Activated CD4-positive, alpha-beta T cell treated with anti-CD3 and anti-CD28 coated beads, Interleukin-2, amount 50 U/mL, for 48 hours (primary cell): ENCODE results near the gene EFNA2.
"Not testable (repeated sequence)": the region's sequence is repeated elsewhere in the genome, so short reads cannot be mapped to it uniquely, and the experiment has no call there.

Experiments
- DNase-seq, 2 experiments: peaks; one replicate each; pipeline ENCODE4 v3.0.0-alpha.2; 2020

EFNA2 gene

DNA sequence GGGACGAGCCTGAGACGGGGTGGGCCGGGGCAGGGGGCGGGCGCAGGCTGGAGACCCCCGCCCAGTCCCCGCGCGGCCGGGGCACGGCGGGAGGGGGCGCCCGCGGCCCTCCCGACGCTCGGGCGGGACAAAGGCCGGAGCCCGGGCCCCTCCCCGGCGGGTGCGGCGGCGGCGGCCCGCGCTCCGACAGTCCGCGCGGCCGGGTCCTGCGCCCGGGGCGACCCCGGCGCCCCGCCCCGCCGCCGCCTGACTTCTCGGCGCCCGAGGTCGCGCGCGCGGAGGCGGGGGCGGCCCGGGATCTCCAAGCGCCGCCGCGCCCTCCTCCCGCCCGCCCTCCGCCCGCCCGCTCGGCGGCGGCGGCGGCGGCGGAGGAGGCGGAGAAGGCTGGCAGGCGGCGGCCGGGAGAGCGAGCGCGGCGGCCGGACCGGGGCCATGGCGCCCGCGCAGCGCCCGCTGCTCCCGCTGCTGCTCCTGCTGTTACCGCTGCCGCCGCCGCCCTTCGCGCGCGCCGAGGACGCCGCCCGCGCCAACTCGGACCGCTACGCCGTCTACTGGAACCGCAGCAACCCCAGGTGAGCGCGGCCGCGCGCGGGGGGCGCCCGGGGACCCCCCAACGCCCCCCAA lies at the start of gene EFNA2:
EFNA2 (plus strand) TSS at position 137 of the 624 bp plus-strand sequence; CDS start at position 433, 296 bp downstream.
- no peak for DNase-seq

DNA sequence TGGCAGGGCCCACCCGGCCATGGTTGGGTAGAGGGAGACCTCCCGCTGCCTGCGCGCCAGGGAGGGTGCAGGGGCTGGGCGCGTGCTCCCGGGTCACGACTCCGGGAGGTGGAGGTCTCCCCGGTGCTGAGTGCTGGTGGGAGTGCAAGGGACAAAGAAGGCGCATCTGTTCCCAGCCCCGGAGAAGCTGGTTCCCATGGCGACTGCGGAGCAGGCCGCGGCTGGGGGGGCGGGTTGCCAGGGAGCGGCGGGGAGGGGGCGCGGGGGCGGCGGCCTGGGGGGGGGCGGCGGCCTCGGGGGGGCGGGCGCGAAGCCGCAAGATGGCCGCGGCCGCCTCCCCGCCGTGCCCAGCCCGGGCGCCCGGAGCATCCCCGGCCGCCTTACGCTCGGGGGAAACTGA lies 49.1 kb upstream of the EFNA2 start:
- DNase-seq = no peak

DNA sequence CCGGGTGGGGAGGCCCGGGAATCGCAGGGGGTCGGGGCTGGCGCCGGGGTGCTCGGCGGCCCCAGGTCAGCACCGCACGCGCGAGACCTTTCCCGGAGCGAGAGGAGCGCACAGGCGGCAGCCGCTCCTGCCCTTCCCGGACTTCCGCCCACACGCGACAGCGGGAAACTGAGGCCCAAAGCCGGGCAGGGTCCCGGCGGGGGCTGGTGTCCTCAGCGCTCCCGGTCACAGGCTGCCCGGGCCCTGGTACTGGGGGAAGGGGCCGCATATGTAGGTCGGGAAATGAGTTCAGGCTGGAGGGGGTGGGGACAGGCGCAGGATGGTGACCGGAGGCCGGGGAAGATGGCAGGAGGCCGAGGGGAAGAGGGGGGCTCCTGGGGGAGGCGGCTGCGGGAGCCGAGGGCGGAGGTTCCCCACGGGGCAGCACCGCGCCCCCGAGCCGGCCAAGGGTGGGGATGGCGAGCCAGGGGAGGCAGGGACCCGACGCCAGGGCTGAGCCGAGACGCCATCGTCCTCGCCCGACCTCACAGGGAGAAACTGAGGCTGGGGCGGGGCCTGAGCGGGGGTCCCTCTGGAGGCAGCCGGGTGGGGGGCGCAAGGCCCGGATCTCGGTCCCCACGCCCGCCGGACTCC lies 48.5 kb upstream of the EFNA2 start:
- DNase-seq = no peak

DNA sequence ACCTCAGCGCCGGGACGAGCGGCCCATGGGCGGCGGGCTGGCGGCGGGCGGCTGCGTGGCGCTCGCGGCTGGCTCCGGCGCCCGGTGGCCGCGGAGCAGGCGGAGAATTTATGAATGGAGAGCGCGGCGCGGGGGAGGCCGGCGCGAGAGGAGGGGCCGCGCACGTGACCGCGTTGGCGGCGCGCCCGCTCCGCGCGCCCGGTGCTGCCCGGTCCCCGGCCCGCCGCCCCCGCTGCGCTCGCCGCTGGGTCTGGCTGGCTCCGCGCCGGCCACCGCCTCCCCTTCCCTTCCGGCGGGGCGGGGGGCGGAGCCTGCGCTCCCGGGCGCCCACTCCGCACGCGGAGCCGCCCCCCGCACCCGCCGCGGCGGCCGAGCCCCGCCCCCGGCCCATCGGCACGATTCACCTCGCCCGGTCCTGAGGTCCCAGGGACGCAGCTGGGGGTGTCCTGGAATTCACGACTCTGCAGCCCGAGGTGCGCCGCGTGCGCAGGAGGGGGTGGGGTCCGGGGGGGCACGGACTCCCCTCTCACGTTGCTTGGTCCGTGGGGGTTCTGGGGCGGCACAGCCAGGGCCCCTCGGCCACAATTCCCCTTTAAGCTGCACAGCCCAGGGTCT lies 47.8 kb upstream of the EFNA2 start, which contains the start of gene CBARP:
CBARP (minus strand) TSS at position 252 of the 615 bp plus-strand sequence. CDS start 1,905 bp downstream, outside the sequence.
- DNase-seq = peak in 1 of 2 experiments; percentile 51

DNA sequence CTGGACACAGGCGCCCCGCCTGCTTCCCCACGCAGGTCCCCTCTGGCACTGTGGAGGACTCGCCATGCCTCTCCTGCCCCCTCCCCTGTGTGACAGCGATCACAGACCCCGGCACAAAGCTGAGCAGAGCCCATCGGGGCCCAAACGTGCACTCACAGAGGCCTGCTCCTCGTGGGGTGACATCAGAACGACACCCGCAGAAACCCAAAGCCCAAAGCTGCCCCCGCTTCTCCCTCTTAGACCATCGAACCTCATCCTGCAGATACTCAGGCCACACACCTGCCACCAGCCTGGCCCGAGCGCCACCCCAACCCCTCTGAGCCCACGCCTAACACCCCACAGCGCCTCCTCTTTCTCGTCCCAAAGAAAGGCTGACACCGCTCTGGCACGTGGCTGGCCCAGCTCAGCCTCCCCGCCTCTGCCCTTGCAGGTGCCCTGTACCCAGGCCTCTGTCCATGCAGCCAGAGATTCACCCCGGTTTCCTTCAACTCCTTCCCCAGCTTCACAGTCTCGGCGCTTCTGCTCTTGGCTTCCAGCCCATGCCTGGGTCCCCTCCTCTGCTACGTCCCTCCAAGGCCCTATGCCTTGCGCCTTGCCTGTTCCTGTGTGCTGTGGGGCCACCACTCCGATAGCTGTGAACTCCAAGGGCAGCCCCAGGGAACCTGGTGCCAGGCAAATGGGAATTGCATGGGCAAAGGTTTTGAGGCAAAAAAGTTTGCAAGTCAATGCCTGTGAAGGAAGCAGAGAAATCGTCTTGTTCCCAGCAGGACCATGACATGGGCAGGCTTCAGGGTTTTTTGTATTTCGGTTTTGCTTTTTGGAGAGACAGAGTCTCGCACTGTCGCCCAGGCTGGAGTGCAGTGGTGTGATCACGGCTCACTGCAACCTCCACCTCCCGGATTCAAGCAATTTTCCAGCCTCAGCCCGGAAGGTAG lies 47.0 kb upstream of the EFNA2 start:
- no peak for DNase-seq

DNA sequence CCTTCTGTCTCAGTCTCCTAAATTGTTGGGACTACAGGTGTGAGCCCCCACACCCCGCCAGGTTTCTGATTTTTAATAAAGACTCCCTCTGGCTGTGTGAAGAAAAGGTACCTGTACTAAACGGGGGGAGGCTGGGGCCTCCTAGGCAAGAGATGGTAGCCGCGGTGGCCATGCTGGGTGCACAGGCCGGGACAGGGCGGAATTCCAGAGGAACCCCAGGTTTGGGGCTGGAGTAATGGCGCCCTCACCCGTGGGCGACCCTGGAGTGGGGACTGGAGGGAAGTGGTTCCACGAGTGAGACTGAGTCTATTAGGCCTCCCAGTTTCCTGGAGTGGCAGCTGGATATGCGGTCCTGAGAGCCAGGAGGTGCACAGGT lies 46.3 kb upstream of the EFNA2 start:
- no peak for DNase-seq

DNA sequence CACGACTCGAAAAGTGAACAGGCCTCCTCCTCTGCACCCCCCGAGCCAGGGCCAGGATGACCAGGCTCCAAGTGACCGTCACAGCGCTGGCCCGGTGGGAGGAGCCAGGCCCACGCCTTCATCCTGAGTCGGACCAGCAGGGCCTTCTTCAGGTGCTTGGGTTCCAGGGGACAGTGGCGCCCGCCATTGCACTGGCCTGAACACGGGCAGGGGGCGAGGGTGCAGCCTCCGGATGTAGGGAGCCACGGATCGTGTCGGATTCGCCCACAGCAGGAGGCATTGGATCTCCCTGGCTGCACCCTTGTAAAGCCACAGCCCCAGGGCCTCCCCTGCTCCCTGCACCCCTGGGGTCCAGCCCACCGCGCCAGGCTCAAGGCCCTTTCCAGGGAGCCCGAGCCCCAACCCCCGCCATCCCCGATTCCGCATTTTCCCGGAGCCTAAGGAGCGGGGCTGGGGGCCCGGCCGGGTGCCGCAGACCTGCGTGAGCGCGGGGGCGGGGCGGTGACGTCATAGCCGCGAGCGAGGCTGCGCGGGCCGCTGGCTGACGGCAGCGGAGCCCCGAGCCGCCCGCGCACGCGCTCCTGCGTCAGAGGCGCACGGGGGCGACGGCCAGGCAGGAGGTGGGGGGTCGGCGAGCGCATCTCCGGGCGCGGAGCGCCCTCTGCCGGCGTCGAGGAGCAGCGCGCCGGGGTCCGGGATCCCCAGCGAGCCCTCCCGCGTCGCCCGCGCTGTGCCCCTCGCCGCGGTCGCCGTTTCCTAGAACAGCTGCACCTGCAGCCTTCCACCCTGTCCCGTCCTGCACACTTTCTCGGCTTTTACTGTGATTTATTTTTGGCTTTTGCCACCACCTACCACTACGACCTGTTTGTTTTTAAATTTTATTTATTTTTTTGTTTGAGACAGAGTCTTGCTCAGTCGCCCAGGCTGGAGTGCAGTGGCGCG lies 45.6 kb upstream of the EFNA2 start:
- peak; percentile 91 for DNase-seq

DNA sequence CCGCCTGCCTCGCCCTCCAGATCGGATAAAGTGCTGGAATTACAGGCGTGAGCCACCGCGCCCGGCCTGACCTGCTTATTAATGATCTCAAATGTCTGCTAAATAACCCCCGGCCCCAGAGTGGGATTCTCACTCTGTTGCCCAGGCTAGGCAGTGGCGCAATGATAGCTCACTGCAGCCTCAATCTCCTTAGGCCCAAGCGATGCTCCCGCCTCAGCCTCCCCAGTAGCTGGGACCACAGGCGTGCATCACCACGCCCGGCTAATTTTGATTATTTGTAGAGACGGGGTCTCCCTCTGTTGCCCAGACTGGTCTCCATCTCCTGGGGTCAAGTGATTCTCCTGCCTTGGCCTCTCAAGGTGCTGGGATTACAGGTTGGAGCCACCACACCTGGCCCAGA lies 44.7 kb upstream of the EFNA2 start:
- no peak for DNase-seq

DNA sequence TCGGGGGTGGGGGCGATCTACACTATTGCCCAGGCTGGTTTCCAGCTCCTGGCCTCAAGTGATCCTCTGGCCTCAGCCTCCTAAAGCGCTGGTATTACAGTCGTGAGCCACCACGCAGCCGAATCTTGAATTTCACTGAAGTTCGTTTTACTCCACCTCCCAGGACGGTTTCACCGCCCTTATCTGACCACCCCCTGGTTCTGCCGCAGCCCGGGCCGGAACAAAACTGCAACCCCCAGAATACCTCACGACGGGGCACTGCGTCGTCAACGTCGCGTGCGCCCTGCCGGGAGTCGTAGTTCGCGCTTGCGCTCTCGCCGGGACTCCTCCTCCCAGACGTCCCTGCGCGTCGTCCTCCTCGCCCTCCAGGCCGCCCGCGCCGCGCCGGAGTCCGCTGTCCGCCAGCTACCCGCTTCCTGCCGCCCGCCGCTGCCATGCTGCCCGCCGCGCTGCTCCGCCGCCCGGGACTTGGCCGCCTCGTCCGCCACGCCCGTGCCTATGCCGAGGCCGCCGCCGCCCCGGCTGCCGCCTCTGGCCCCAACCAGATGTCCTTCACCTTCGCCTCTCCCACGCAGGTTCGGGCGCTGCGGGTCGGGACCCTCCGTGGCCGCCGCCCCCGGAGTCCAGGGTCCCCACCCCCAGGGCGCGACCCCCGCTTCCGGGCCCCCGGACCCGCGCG lies 44.1 kb upstream of the EFNA2 start, which contains the start of gene ATP5F1D:
ATP5F1D (plus strand) TSS at position 335 of the 679 bp plus-strand sequence; CDS start at position 435, 100 bp downstream.
- peak; percentile 93 to 95 for DNase-seq

DNA sequence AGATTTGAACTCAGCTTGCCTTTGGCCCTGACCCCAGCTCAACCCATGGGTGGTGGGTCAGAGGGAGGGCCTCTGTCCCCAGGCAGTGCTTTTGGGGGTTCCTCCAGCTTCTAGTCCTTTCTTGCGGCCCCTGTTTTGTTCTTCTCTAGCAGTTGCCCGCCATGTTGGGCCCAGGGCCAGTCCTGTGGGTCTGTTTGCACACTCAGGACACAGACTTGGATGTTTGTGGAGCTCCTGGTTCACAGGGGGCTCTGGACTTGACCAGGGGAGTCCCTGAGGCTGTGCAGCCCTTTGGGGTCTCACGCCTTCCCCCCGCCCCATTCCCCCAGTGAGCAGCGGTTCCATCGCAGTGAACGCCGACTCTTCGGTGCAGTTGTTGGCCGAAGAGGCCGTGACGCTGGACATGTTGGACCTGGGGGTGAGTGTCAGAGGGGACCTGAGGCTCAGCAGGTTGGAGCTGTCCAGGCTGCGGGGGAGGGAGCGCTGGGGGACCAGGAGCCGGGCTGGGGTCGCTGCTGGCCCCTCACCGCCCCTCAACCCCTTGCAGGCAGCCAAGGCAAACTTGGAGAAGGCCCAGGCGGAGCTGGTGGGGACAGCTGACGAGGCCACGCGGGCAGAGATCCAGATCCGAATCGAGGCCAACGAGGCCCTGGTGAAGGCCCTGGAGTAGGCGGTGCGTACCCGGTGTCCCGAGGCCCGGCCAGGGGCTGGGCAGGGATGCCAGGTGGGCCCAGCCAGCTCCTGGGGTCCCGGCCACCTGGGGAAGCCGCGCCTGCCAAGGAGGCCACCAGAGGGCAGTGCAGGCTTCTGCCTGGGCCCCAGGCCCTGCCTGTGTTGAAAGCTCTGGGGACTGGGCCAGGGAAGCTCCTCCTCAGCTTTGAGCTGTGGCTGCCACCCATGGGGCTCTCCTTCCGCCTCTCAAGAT lies 41.6 kb upstream of the EFNA2 start:
- peak; percentile 86 to 88 for DNase-seq

DNA sequence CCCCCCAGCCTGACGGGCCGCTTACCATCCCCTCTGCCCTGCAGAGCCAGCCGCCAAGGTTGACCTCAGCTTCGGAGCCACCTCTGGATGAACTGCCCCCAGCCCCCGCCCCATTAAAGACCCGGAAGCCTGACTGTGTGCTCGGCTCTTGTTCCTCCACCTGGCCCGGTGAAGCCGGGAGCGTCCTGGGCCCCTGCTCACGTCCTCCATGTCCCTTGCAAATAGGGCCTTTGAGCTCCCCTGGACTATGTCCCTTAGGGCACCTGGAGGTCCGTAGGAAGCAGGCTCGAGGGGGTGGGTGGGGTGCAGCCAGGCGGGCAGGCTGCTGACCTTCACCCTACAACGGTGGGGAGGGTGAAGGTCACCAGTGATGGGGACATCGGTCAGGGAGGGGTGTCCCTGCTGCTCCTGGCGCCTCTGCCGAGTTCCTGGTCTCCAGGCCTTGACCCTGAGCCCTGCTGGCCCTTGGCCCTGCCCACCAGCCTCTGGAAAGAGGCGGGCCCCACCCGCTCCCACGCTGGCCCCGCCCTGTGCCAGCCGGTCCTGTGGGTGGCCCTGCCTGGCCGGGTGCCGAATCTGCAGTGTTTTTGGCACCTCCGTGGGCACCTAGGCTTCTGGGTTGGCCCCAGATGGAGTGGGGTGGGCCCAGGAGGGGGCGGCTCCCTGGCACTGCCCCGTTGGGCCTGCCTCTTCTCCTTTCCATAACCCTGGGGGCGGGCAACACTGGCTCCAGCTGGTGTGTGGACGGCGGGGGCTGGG lies 40.8 kb upstream of the EFNA2 start:
- peak in 1 of 2 experiments; percentile 40 for DNase-seq

DNA sequence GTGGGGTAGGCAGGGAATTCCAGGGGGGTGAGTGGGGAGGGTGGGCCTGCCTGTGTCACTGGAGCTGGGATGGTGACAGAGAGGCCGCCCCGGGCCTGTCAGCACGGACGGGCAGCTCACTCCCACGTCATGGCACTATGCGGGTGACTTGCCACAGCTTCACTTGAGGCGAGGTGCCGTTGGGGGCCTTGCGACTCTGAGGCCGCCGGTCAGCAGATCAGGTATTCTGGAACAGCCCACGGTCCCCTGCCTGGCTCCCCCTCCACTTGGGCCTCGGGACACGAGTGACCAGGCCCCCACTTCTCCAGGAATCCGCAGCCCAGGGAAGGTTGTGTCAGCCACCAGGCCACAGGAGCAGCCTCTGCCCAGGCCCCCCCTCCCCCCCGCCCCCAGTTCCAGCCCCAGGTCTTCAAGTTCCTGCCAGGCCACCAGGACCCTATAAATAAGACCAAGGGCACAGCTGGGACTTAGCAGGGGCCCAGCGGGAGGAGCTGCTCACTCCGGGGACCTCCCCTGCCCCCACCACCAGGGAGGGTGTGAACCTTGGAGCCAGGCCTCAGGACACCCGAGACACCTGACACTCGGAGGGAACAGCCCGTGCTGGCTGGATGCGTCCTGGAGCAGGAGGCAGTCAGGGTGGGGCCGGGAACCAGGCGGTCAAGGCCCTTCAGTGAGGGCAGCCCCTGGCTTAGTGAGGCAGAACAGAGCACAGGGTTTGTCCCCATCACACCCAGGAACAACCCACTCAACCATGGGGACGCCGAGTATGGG lies 40.0 kb upstream of the EFNA2 start:
- DNase-seq = no peak

DNA sequence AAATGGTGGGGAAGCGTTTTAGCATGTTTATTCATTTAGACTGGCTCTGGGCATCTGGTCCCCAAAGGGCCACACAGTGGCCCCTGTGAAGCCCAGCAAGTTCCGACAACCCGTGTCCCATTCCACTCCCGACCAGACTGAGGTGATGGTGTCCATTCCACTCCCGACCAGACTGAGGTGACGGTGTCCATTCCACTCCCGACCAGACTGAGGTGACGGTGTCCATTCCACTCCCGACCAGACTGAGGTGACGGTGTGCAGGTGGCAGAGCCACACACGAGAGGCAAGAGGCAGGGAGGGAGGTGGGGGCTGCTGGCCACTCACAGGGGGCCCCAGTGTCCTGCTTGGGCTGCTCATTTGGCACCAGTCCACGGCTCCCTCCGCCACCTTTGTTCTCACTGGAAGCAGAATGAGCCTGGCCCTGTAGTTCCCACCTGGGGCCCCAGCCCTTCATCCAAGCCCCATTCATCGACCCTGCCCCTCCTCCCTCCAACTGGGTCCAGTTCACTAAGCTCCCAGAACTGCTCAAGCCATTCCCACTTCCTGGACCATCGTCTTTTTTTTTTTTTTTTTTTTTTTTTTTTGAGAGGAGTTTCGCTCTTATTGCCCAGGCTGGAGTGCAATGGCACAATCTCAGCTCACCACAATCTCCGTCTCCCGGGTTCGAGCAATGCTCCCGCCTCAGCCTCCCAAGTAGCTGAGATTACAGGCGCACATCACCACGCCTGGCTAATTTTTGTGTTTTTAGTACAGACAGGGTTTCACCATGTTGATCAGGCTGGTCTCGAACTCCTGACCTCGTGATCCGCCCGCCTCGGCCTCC lies 39.2 kb upstream of the EFNA2 start:
- not testable (repeated sequence) for DNase-seq

DNA sequence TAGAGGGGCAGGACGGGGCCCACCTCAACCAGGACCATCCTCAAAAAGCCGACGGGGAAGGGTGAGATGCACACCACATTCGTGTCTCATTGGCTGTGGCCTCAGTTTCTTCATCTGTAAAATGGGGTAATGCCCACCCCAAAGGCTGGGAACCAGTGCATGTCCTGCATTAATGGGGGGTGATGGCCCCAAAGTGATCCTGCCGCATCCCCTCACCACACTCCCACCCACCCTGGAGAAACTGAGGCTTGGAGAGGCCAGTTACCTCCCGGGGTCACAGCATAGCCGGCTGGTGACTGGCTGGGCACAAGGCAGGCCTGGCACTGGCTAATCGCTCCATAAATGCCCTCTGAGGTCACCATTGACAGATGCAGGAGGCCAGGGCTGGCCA lies 37.9 kb upstream of the EFNA2 start:
- DNase-seq = no peak

DNA sequence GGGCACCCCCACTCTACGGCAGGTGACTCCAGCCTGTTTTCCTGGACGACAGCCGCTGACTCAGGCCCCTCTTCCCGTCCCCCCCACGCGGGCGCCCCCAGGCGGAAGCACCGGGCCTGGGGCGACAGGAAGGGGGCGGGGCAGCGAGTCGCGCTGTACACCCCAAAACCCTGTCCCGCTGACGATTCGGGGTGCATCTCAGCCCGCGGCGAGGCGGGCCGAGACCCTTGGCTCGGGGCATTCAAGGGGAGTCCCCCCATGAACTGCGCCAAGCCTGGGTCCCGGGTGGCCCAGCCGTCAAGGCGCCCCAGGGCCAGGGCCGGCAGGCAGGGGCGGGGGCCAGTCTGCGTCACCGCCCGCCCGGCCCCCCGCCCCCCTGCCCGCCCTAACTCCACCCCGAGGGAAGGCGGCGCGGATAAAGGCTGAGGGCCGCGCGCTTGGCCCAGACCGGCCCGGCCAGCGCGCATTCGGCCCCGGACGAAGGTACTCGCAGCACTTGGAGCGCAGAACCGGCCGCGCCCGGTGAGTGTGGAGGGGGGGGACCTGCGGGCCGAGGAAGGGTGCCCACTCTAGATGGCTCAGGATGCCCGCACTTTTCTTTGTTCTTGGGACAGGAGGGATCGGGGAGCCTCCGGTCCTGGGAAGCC lies 37.4 kb upstream of the EFNA2 start, which contains the start of gene MIDN:
MIDN (plus strand) TSS at position 445 of the 647 bp plus-strand sequence. CDS start 1,714 bp downstream, outside the sequence.
- peak; percentile 69 to 78 for DNase-seq

DNA sequence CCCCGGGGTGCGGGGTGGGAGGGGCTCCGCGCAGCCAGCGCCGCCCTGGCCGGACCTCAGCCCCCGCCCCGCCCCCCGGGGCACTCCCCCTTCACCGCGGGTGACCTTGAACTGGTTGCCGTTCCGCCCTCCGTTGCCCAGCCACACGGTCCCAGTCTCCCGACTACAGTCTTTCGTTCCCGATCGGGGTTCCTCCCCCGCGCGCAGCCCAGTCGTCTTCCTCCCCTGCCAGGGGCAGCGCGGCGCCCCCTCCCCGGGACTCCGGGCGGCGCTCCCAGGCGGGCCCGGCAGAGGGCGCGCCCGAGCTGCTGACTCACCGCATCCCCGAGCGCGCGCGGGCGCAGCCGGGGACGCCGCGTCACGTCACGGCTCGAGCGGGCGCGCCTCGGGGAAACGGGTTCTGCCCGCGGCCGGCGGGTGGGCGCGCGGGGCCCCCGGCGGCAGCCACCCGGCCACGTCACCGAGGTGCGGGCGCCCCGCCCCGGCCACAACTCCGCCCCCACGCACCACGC lies 36.8 kb upstream of the EFNA2 start:
- DNase-seq = peak; percentile 77 to 81
